GM12874 (cell line): ENCODE results near the gene FRMD4A.

ENCODE experiments used
- CTCF ChIP-seq: IDR thresholded peaks from 2 replicates; pipeline ENCODE4 v1.5.1; 2011; ENCODE audit warnings: low read depth, mild to moderate bottlenecking, control low read depth, low read length, moderate library complexity; ENCODE audit not compliant: insufficient read depth

Gene FRMD4A

GRCh38 chr10:13917791-13918190 lies 412.9 kb downstream of the FRMD4A start:
- TF ChIP-seq CTCF, result no peak

- TF ChIP-seq CTCF, result no peak
These were observed 414.3 kb downstream of the FRMD4A start for GRCh38 chr10:13916384-13916947.

- no peak for TF ChIP-seq CTCF
These were observed 415.0 kb downstream of the FRMD4A start for GRCh38 chr10:13915710-13916109.

- no peak for TF ChIP-seq CTCF
These were observed 416.8 kb downstream of the FRMD4A start for GRCh38 chr10:13913897-13914296.

GRCh38 chr10:13911821-13912520 lies 418.8 kb downstream of the FRMD4A start:
- TF ChIP-seq CTCF, result no peak

- no peak for TF ChIP-seq CTCF
These were observed 421.0 kb downstream of the FRMD4A start for GRCh38 chr10:13909516-13910258.

- TF ChIP-seq CTCF, result no peak
These were observed 422.2 kb downstream of the FRMD4A start for GRCh38 chr10:13908475-13908874.
